Measurements from ENCODE around the gene NT5C3A. TPM values are rescaled to one million over a fixed set of nuclear protein-coding genes. Genes with fewer than 3 reads are reported as not detected.
"Not testable (repeated sequence)": the region's sequence is repeated elsewhere in the genome, so short reads cannot be mapped to it uniquely, and the experiment has no call there.

The NT5C3A gene
- total RNA-seq, 1 donor from 2014 or later = 8.3 TPM

- H3K27ac ChIP-seq; DNase-seq (ENCODE audit: low spot score in 2 of 2); intact Hi-C loops (cut with DNase I): not testable (repeated sequence)
These were observed 98.0 kb downstream of the NT5C3A start for GRCh38 chr7:32964461-32965159.

More at GRCh38 chr7:32964461-32965159, 98.0 kb downstream of the NT5C3A start:
- H3K4me3 ChIP-seq, H3K27me3 ChIP-seq, H3K36me3 ChIP-seq, H3K4me1 ChIP-seq, H3K9me3 ChIP-seq: not testable (repeated sequence)
- TF ChIP-seq CTCF (IDR thresholded peaks at IDR 0.05) = peak in 2 of 3 experiments; percentile 13 to 25

Other genes with a start within 250 kb of the NT5C3A start
- 16.1 TPM for gene KBTBD2, start 171.0 kb downstream of the NT5C3A start, total RNA-seq
- 302 TPM for gene FKBP9, start 105.3 kb downstream of the NT5C3A start, total RNA-seq
- 2.8 TPM for gene RP9, start 46.6 kb upstream of the NT5C3A start, total RNA-seq
- gene BBS9, start 66.8 kb upstream of the NT5C3A start, total RNA-seq = 23.3 TPM

All from ascending aorta (tissue), 2 donors.